ENCODE measurements around the gene KDM1B. TPM values are rescaled to one million over a fixed set of nuclear protein-coding genes. Genes with fewer than 3 reads are reported as not detected.
"Not testable (repeated sequence)": the region's sequence is repeated elsewhere in the genome, so short reads cannot be mapped to it uniquely, and the experiment has no call there.

The KDM1B gene
- total and polyA plus RNA-seq, 7 donors, result 7.7 to 33.4 (median 21.7) TPM

DNA sequence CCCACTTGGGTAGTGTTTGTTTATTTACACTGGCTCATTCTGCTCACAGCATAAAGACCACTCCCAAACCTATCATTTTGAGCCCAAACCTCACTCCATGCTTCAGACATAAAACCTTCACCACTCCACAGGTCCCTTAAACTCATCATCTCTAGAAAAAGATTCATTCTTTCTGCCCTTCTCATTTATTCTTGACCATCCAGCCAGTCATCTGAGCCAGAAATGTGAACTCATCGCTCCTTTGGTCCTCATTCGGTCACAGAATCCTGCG is 12.7 kb upstream of the KDM1B start:
- H3K9me3 ChIP-seq, result no peaks in the 10 kb centered on the region
- DNase-seq, result no peak
- H3K4me3 ChIP-seq, result no peak overlapping the region
- no peak for TF ChIP-seq CTCF (IDR thresholded peaks at IDR 0.05)
- no peak for ATAC-seq
- H3K27me3 ChIP-seq (ENCODE audit: insufficient read depth in 3 of 3, low read length in 2 of 3), result no peaks in the 10 kb centered on the region
- peaks cover 12 to 88% of the 10 kb centered on the region in 2 donors for H3K36me3 ChIP-seq (ENCODE audit: insufficient read depth in 1 of 2, low read depth in 1 of 2)
- H3K4me1 ChIP-seq, result no peaks in the 10 kb centered on the region
- intact Hi-C loops (cut with DNase I), result no loop called here
- WGBS, 3 donors, result 90 to 97% (median 93%) methylated on average over 3 of the region's 3 CpGs
- no peak overlapping the region for H3K27ac ChIP-seq

GRCh38 chr6:18147160-18147559 is 8.1 kb upstream of the KDM1B start:
- Histone ChIP-seq H3K36me3 (ENCODE audit: insufficient read depth in 1 of 2, low read depth in 1 of 2) (peaks cover 6 to 59% of the 10 kb centered on the region in 2 donors), H3K27me3 (ENCODE audit: insufficient read depth in 3 of 3, low read length in 2 of 3) (no peaks in the 10 kb centered on the region), H3K4me3 (no peak overlapping the region), H3K9me3 (no peaks in the 10 kb centered on the region), H3K27ac (no peak overlapping the region), H3K4me1 (no peaks in the 10 kb centered on the region)
- intact Hi-C loops (cut with DNase I), result no loop called here
- TF ChIP-seq CTCF (IDR thresholded peaks at IDR 0.05), result no peak
- ATAC-seq (no peak), DNase-seq (no peak)
- 83 to 89% (median 85%) methylated on average over 2 of the region's 2 CpGs for WGBS, 3 donors

DNA sequence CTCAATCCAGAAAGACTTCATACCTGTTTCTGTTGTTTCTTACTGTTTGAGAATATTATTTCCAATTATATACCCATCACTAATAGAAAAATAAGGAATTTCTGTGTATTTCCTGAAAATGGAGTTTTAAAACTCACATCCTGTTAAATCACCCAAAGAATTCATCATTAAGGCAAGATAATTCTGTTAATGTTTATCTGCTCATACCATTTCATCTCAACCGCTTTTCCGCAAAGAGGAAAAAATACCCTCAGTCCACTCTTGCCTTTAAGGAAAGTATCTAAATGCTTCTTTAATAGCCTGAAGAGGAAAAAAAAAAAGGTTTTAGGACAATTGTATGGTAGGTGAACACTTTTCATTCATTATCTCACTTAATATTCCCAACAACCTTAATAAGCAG is 7.6 kb upstream of the KDM1B start:
- no peaks in the 10 kb centered on the region for H3K9me3 ChIP-seq
- no peak overlapping the region for H3K27ac ChIP-seq
- WGBS, 3 donors, result 97 to 100% (median 100%) methylated on average over 2 of the region's 2 CpGs
- no peak for TF ChIP-seq CTCF (IDR thresholded peaks at IDR 0.05)
- H3K4me1 ChIP-seq, result no peaks in the 10 kb centered on the region
- DNase-seq (no peak), ATAC-seq (no peak)
- intact Hi-C loops (cut with DNase I), result no loop called here
- no peak overlapping the region for H3K4me3 ChIP-seq
- peaks cover 6 to 54% of the 10 kb centered on the region in 2 donors for H3K36me3 ChIP-seq (ENCODE audit: insufficient read depth in 1 of 2, low read depth in 1 of 2)
- no peaks in the 10 kb centered on the region for H3K27me3 ChIP-seq (ENCODE audit: insufficient read depth in 3 of 3, low read length in 2 of 3)

DNA sequence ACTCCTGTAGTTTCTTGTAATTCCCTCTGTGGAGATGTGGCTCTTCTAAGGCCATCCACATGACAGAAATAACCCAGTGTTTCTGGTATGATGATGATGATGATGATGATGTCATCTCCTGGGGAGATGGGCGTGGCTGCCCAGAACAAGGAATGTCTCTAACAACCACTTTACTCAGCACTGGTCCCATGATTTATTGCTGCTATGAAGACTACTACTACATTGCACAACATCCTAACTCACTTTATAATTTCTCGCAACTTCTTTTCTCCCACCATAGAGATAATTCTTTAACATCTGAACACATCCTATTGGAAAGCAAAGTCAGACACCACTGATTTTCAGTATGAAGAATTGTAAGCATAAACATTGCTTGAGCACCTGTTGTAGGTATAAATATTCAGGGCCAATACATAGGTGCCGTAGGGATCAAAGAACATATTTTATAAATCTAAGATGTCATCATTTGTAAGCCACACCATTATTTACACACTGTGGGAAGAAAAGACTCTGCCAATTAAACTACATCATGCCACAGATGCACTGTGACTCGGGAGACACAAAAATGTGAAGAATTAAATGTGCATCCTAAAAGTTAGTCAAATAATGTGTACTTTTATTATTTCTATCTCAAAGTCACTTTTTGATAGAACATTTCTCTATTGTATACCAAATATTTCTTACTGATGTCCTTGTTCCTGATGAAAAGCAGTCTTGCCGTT is 6.8 kb upstream of the KDM1B start:
- intact Hi-C loops (cut with DNase I), result no loop called here
- Histone ChIP-seq H3K27me3 (ENCODE audit: insufficient read depth in 3 of 3, low read length in 2 of 3) (no peaks in the 10 kb centered on the region), H3K27ac (no peak overlapping the region), H3K36me3 (ENCODE audit: insufficient read depth in 1 of 2, low read depth in 1 of 2) (peaks cover 0 to 46% of the 10 kb centered on the region in 2 donors), H3K9me3 (no peaks in the 10 kb centered on the region), H3K4me3 (no peak overlapping the region), H3K4me1 (peaks cover 3% of the 10 kb centered on the region)
- no peak for DNase-seq
- 84 to 92% (median 89%) methylated on average over 5 of the region's 5 CpGs for WGBS, 3 donors
- ATAC-seq, result peak in 1 of 4 donors; percentile 39
- TF ChIP-seq CTCF (IDR thresholded peaks at IDR 0.05), result no peak

DNA sequence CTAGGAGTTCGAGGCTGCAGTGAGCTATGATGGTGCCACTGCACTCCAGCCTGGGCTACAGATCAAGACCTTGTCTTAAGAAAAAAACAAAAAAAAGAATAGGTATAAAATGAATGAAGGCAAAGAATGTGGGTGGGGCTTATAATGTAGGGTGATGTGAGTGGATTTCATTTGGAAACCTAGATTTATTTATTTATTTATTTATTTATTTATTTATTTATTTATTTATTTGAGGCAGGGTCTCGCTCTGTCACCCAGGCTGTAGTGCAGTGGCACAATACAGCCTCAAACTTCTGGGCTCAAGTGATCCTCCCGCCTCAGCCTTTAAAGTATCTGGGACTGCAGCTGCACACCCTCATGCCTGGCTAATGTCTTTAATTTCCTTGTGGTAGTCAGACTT is 3.8 kb upstream of the KDM1B start:
- DNase-seq; ATAC-seq; H3K27me3 ChIP-seq (ENCODE audit: insufficient read depth in 3 of 3, low read length in 2 of 3); H3K9me3 ChIP-seq; H3K4me3 ChIP-seq; H3K27ac ChIP-seq; intact Hi-C loops (cut with DNase I): not testable (repeated sequence)
- peaks cover 0 to 23% of the 10 kb centered on the region in 2 donors for H3K36me3 ChIP-seq (ENCODE audit: insufficient read depth in 1 of 2, low read depth in 1 of 2)
- 95 to 99% (median 95%) methylated on average over 3 of the region's 3 CpGs for WGBS, 3 donors
- H3K4me1 ChIP-seq, result peaks cover 17% of the 10 kb centered on the region
